K562 (cell line): ENCODE results near the gene PAH. TPM values are rescaled to one million over a fixed set of nuclear protein-coding genes. Genes with fewer than 3 reads are reported as not detected.

Experiments
- ATAC-seq: fragments of 200-7000 bp; cut with Tn5 transposase; 3 replicates; pipeline ENCODE4 v1.9.1; 2020; ENCODE audit warnings: moderate library complexity
- BruUV-seq: library from RNA; stranded (reverse); fragments of 400-500 nt; replicated peaks from 2 replicates; lab custom pipeline; 2021; lab: Mats Ljungman, UMichigan
- CTCF ChIA-PET: fragments of 300-600 bp; formaldehyde crosslinking; extraction: SDS; loops from one replicate; lab custom pipeline; 2021; ENCODE audit warnings: low intra/inter-chr PET ratio; lab: Yijun Ruan, JAX
- POLR2A ChIA-PET: fragments of 300-600, 350-650 bp; sonication (Branson Sonifier 250); formaldehyde crosslinking; extraction: SDS; loops from one replicate; lab custom pipeline; 2021; ENCODE audit warnings: antibody characterized with exemption, inconsistent platforms; lab: Yijun Ruan, JAX
- DNase-seq, 4 experiments: peaks; one replicate each; pipeline versions ENCODE4 v3.0.0 to v3.0.0-alpha.2; 2011 to 2018; ENCODE audit warnings: low spot score in 3 of 4, mixed read lengths in 3 of 4; ENCODE audit errors: extremely low read depth in 1 of 4
- FAIRE-seq: peaks from 2 replicates; lab custom pipeline; 2011; peaks lifted over from hg19 to GRCh38; lab: Jason Lieb, UNC
- H2AFZ ChIP-seq: 2 replicates; pipeline ENCODE4 v1.6.0; 2011; ENCODE audit warnings: low read depth, low read length, control low read depth, inconsistent platforms
- H3K27ac ChIP-seq: fragments of 200-600 bp; 3 replicates; pipeline ENCODE4 v1.8.0; 2011; ENCODE audit warnings: low read depth, mild to moderate bottlenecking, control low read depth, inconsistent platforms, low read length, moderate library complexity, mixed read lengths; ENCODE audit errors: extremely low read depth
- H3K27me3 ChIP-seq, 2 experiments: fragments of 300-600 bp in 1 of 2; 2 replicates in 1 of 2; 3 replicates in 1 of 2; pipeline versions ENCODE4 v1.6.0 to v1.8.0; 2011; ENCODE audit warnings: inconsistent platforms in 2 of 2, low read length in 2 of 2, mild to moderate bottlenecking in 1 of 2, mixed read lengths in 1 of 2, moderate library complexity in 1 of 2; ENCODE audit not compliant: control insufficient read depth in 2 of 2, insufficient read depth in 2 of 2
- H3K36me3 ChIP-seq: fragments of 300-600 bp; 3 replicates; pipeline ENCODE4 v1.8.0; 2011; ENCODE audit warnings: mild to moderate bottlenecking, low read length, inconsistent platforms; ENCODE audit not compliant: control insufficient read depth, insufficient read depth
- H3K4me1 ChIP-seq, 2 experiments: fragments of 200-600 bp in 1 of 2; replicated peaks in 1 of 2; 2 replicates in 1 of 2; 3 replicates in 1 of 2; pipeline versions ENCODE4 v1.5.1 to v1.8.0; 2011; ENCODE audit warnings: inconsistent platforms in 2 of 2, low read length in 2 of 2, mild to moderate bottlenecking in 1 of 2, mixed read lengths in 1 of 2, moderate library complexity in 1 of 2; ENCODE audit not compliant: control insufficient read depth in 2 of 2, insufficient read depth in 2 of 2
- H3K4me2 ChIP-seq: 2 replicates; pipeline ENCODE4 v1.6.1; 2011; ENCODE audit warnings: low read length, control low read depth, inconsistent platforms, mixed read lengths; ENCODE audit not compliant: insufficient read depth
- H3K4me3 ChIP-seq: fragments of 200-600 bp; sonication (generic), shearing (Covaris generic); 2 replicates; pipeline ENCODE4 v1.5.1; 2016; ENCODE audit warnings: control low read depth, inconsistent platforms
- H3K79me2 ChIP-seq: fragments of 200-600 bp; 3 replicates; pipeline ENCODE4 v1.8.0; 2011; ENCODE audit warnings: low read length, inconsistent platforms; ENCODE audit not compliant: control insufficient read depth, insufficient read depth
- H3K9ac ChIP-seq, 2 experiments: 2 replicates each; pipeline versions ENCODE4 v1.6.0 to v1.6.1; 2011; ENCODE audit warnings: low read depth in 2 of 2, low read length in 2 of 2, control low read depth in 1 of 2, inconsistent platforms in 1 of 2, mild to moderate bottlenecking in 1 of 2, mixed read lengths in 1 of 2; ENCODE audit not compliant: insufficient read depth in 1 of 2
- H3K9me1 ChIP-seq: one replicate; pipeline ENCODE4 v1.6.0; 2011; ENCODE audit warnings: inconsistent platforms, mild to moderate bottlenecking, low read length, moderate library complexity; ENCODE audit not compliant: control insufficient read depth, insufficient read depth
- H3K9me3 ChIP-seq: replicated peaks from 2 replicates; pipeline ENCODE4 v1.5.1; 2011; ENCODE audit warnings: low read depth, low read length, inconsistent platforms; ENCODE audit not compliant: control insufficient read depth, insufficient read depth
- H4K20me1 ChIP-seq: replicated peaks from 2 replicates; pipeline ENCODE4 v1.6.1; 2011; ENCODE audit warnings: low read length, inconsistent platforms, mixed read lengths; ENCODE audit not compliant: control insufficient read depth, insufficient read depth
- BCL6 ChIP-seq: fragments of 250-450 bp; sonication (Bioruptor Pico); IDR thresholded peaks from 2 replicates; pipeline ENCODE4 v1.4.0; 2020
- BRD9 ChIP-seq: fragments of 450-650 bp; IDR thresholded peaks from 2 replicates; pipeline ENCODE4 v1.6.1; 2018; ENCODE audit warnings: low read depth; ENCODE audit not compliant: partially characterized antibody
- FOXM1 ChIP-seq, 2 experiments: fragments of 450-650 bp in 1 of 2; sonication (generic) in 1 of 2; formaldehyde crosslinking in 1 of 2; IDR thresholded peaks; 2 replicates each; pipeline versions ENCODE4 v1.6.1 to v1.9.0; 2017 to 2022; ENCODE audit warnings: low read depth in 2 of 2, mild to moderate bottlenecking in 2 of 2, missing genetic modification reagents in 1 of 2, moderate library complexity in 1 of 2
- ILF3 ChIP-seq: fragments of 450-650 bp; IDR thresholded peaks from 2 replicates; pipeline ENCODE4 v1.6.1; 2018; ENCODE audit warnings: antibody characterized with exemption, mild to moderate bottlenecking, moderate library complexity, borderline replicate concordance
- KLF13 ChIP-seq: fragments of 450-650 bp; IDR thresholded peaks from 2 replicates; pipeline ENCODE4 v1.6.1; 2016; ENCODE audit warnings: missing genetic modification characterization, low read depth, mild to moderate bottlenecking, missing compliant biosample characterization, moderate library complexity, borderline replicate concordance
- MAZ ChIP-seq, 2 experiments: fragments of 450-650 bp in 1 of 2; sonication (generic) in 1 of 2; formaldehyde crosslinking; IDR thresholded peaks in 1 of 2; conservative IDR thresholded peaks in 1 of 2; 2 replicates each; pipeline versions ENCODE4 v1.4.0 to v1.5.0; 2020; ENCODE audit warnings: mild to moderate bottlenecking in 1 of 2, missing genetic modification reagents in 1 of 2
- MCM5 ChIP-seq: fragments of 450-650 bp; IDR thresholded peaks from 2 replicates; pipeline ENCODE4 v1.6.1; 2016; ENCODE audit warnings: low read depth
- MEF2A ChIP-seq: IDR thresholded peaks from 2 replicates; pipeline ENCODE4 v1.6.1; 2011; ENCODE audit warnings: low read depth, mild to moderate bottlenecking, low read length, moderate library complexity; ENCODE audit not compliant: control insufficient read depth
- MTA3 ChIP-seq: fragments of 450-650 bp; formaldehyde crosslinking; IDR thresholded peaks from 2 replicates; pipeline ENCODE4 v1.6.1; 2017; ENCODE audit warnings: mild to moderate bottlenecking, borderline replicate concordance
- RBFOX2 ChIP-seq: fragments of 200-400 bp; formaldehyde crosslinking; IDR thresholded peaks from 2 replicates; pipeline ENCODE4 v1.6.1; 2017; ENCODE audit warnings: low read depth, mild to moderate bottlenecking, low read length, moderate library complexity
- SUPT5H ChIP-seq: fragments of 450-650 bp; IDR thresholded peaks from 2 replicates; pipeline ENCODE4 v1.6.1; 2016
- YBX1 ChIP-seq: fragments of 450-650 bp; IDR thresholded peaks from 2 replicates; pipeline ENCODE4 v1.7.1; 2016; ENCODE audit warnings: mild to moderate bottlenecking
- ZNF41 ChIP-seq: fragments of 250-450 bp; sonication (Bioruptor Pico); conservative IDR thresholded peaks from 2 replicates; pipeline ENCODE4 v1.4.0; 2020; ENCODE audit warnings: mild to moderate bottlenecking
- ZNF512 ChIP-seq: IDR thresholded peaks from 2 replicates; pipeline ENCODE4 v1.6.1; 2016; ENCODE audit warnings: missing genetic modification characterization, missing compliant biosample characterization
- ZNF696 ChIP-seq: fragments of 250-450 bp; sonication (Bioruptor Pico); conservative IDR thresholded peaks from 2 replicates; pipeline ENCODE4 v1.4.0; 2020; ENCODE audit warnings: mild to moderate bottlenecking, moderate library complexity
- WGBS: fragments of 100-300 bp; shearing (Covaris generic); methylation state at CpG from one replicate; pipeline ENCODE4 v1.1.6; 2016; ENCODE audit warnings: low coverage, mixed read lengths; ENCODE audit not compliant: insufficient coverage; ENCODE audit errors: missing lambda C conversion rate; 5-methylcytosine and 5-hydroxymethylcytosine counted together
- in situ Hi-C: fragments of 300-500 bp; cut with MboI; formaldehyde crosslinking; loops from 4 replicates; pipeline ENCODE4 v1.15.0; 2018; ENCODE audit warnings: inconsistent platforms, mixed read lengths
- intact Hi-C: fragments of 100-400 bp; cut with micrococcal nuclease; formaldehyde crosslinking; loops from 2 replicates; pipeline ENCODE4 v1.14.2; 2022
- polyA plus RNA-seq, 8 experiments: library from polyadenylated mRNA; depleted of rRNA in 4 of 8; stranded (reverse) in 5 of 8; unstranded in 3 of 8; fragments of >200 nt; fragmentation: Nextera tagmentation in 2 of 8; fragmentation: Illumina TruSeq in 1 of 8; extraction: Ambion mirVana in 2 of 8; extraction: Trizol in 1 of 8; gene quantifications; 2 replicates each; pipeline versions ENCODE4 v1.2.1 to v1.2.3, GENCODE V29; 2011 to 2014; ENCODE audit warnings: inconsistent platforms in 1 of 8, missing spikeins in 1 of 8
- total RNA-seq, 7 experiments: library from RNA; depleted of rRNA in 6 of 7; stranded (reverse); fragments of >200 nt in 6 of 7; fragmentation: Illumina TruSeq in 2 of 7; extraction: Trizol in 2 of 7; gene quantifications; 2 replicates each; pipeline versions ENCODE4 v1.2.1 to v1.2.3, GENCODE V29; 2011 to 2021; ENCODE audit warnings: low replicate concordance in 1 of 7

PAH gene
- total and polyA plus RNA-seq, 9 of the 15 experiments (the other 6 are each of a cell fraction or from before 2014, with no cell fraction given) = 0.13 to 0.75 (median 0.69) TPM; not detected in 6

DNA sequence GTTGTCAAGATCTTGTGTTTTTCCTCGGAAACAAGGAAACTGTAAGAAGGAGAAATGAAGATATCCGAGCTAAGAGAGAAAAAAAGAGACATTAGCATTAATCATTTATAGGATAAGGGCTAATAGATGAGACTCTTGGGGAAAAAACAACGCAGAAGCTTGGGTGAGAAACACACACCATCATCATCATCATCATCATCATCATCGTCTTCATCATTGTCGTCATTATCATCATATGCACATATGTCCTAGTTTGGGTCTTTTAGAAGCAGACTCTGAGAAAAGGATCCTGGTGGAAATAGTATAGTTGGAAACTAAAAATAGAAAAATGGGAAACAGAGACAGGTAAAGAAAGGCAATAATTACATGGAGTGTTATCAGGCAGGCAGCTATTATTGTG, 95.9 kb downstream of the PAH start:
- Histone ChIP-seq H3K9me1 (no peaks in the 10 kb centered on the region), H3K4me2 (no peak overlapping the region), H3K36me3 (no peaks in the 10 kb centered on the region), H2AFZ (no peak overlapping the region), H3K79me2 (no peaks in the 10 kb centered on the region), H3K27me3 (peaks cover 4 to 14% of the 10 kb centered on the region in 2 experiments; a peak in 3 of 5 replicates), H3K4me1 (no peaks in the 10 kb centered on the region), H3K27ac (no peak overlapping the region), H3K4me3 (no peak overlapping the region), H4K20me1 (no peaks in the 10 kb centered on the region; the same call in 1 of the 2 replicates), H3K9me3 (no peaks in the 10 kb centered on the region), H3K9ac (no peak overlapping the region)
- WGBS = 0% methylated on average over 5 of the region's 5 CpGs
- intact Hi-C loops (no loop called here), in situ Hi-C loops (loop anchor here (25.0 kb wide), 1 partner anchor 1409 kb away; the partner anchor contains the start of gene ARL1)
- FAIRE-seq (no peak), ATAC-seq (no peak), DNase-seq (no peak)
- ChIA-PET CTCF (no interaction called here), POLR2A (no interaction called here)
- no TSS peak for BruUV-seq
- no peak for TF ChIP-seq ZNF696
- no peak for TF ChIP-seq KLF13
- TF ChIP-seq MTA3 = no peak
- TF ChIP-seq BRD9 = no peak

DNA sequence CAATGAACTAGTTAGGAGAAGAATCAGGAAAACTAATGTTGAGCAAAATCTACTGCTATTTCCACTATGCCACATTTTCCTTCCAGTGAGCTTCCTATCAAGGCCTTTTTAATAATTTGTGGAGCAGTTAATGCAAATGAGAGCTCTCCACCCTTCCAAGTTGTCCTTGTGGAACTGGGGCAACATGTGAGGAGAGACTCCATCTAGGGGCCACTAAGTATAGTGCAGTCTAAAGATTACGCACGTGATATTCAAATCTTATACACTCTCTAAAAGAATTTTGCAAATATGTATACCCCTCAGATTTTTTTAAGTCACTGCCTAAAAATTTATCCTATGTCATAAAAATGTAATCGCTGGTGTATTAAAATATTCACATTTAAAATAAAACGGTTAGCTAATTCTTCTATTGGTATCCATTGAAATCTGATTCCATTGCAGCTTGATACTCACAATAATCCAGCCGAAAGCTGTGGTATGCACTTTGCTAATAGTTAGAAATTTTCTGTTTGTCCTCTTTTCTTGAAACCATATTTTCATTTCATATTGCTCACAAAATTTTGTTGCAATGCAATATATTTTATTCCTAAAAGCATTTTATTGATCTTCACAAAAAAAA, 100.1 kb downstream of the PAH start:
- intact Hi-C loops (loop anchor here (10.0 kb wide), 1 partner anchor 642 kb away; no protein-coding TSS in a partner anchor), in situ Hi-C loops (loop anchor here (25.0 kb wide), 1 partner anchor 1405 kb away; the partner anchor contains the start of gene ARL1)
- Histone ChIP-seq H2AFZ (no peak overlapping the region), H3K36me3 (no peaks in the 10 kb centered on the region), H3K79me2 (no peaks in the 10 kb centered on the region), H3K4me3 (no peak overlapping the region), H4K20me1 (no peaks in the 10 kb centered on the region), H3K4me2 (no peak overlapping the region), H3K27ac (no peak overlapping the region), H3K9me1 (no peaks in the 10 kb centered on the region), H3K9me3 (no peaks in the 10 kb centered on the region), H3K27me3 (no peaks in the 10 kb centered on the region), H3K4me1 (no peaks in the 10 kb centered on the region), H3K9ac (no peak overlapping the region)
- peak; percentile 93 for ATAC-seq
- WGBS = 1% methylated on average over 5 of the region's 5 CpGs
- peak; percentile 79 for FAIRE-seq
- BruUV-seq = no TSS peak
- ChIA-PET CTCF (interaction anchor here (0.5 kb wide), 1 partner anchor 10 kb away, joined by 3 read pairs; no protein-coding TSS in a partner anchor), POLR2A (interaction anchor here (0.9 kb wide), 1 partner anchor 35 kb away, joined by 4 read pairs; no protein-coding TSS in a partner anchor)
- peak; percentile 35 to 57 (median 44) for DNase-seq
- TF ChIP-seq ZNF41 (CRISPR knock-in tag) = no peak
- no peak for TF ChIP-seq YBX1
- no peak for TF ChIP-seq MCM5
- TF ChIP-seq ZNF512 (tag) = no peak
- no peak for TF ChIP-seq FOXM1 (IDR thresholded peaks at IDR 0.05; ENCODE audit: low read depth)
- TF ChIP-seq FOXM1 (CRISPR knock-in tag; IDR thresholded peaks at IDR 0.05; ENCODE audit: low read depth) = no peak
- no peak for TF ChIP-seq SUPT5H
- TF ChIP-seq MEF2A = no peak
- no peak for TF ChIP-seq MAZ (CRISPR knock-in tag; conservative IDR thresholded peaks at IDR 0.05 in 1 of 2, IDR thresholded peaks at IDR 0.05 in 1 of 2)
- TF ChIP-seq ILF3 = no peak
- TF ChIP-seq RBFOX2 = no peak
- TF ChIP-seq BCL6 (CRISPR knock-in tag) = no peak
